ENCODE results near the gene MAST4. TPM values are rescaled to one million over a fixed set of nuclear protein-coding genes. Genes with fewer than 3 reads are reported as not detected.

Gene MAST4
- total RNA-seq, 1 donor: 12.7 TPM

DNA sequence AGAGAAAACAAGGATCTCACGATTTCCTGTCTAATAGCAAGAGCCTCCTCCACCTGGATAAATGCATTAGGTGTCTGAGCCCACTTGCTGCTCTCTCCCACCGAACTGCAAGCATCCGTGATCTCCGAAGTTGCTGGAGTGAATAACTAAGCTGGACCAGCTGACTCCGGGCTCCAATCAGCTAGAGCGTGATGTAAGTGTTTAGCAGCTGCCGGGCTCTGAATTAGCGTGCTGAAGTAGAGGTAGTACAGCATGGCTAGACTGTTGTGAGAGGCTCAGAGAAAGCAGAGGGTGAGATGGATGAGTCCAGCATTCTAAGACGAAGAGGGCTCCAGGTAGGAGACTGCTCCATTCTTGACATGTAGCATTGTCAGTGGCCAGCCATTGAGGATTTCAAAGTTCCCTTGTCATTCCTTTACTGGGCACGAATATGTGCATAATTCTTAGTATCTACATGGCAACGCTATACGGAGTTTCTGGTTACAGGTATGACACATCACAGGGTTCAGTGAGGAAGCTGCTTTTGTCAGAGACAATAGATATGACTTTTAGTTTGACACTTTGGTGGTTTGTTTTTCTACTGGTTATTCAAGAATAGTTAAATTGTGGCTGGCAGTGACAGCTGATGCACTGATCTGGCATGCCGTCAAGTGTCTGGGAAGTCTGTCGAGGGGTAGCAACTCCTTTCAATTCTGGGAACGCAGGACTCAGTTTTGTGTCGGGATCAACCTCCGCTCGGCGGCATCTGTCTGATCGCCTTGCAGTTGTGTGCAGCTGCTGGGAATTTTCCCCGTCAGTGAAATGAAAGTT is 232.6 kb downstream of the MAST4 start:
- Histone ChIP-seq H3K36me3 (ENCODE audit: insufficient read depth, low read length) (no peaks in the 10 kb centered on the region), H3K27me3 (ENCODE audit: insufficient read depth, low read length) (peaks cover 31% of the 10 kb centered on the region), H3K27ac (ENCODE audit: low read depth, low read length) (no peak overlapping the region), H4K20me1 (ENCODE audit: insufficient read depth, low read length) (no peaks in the 10 kb centered on the region), H2AFZ (ENCODE audit: low read length) (peak overlapping the region; percentile 94), H3K79me2 (ENCODE audit: insufficient read depth, low read length) (no peaks in the 10 kb centered on the region), H3K9me3 (ENCODE audit: low read depth, low read length) (no peaks in the 10 kb centered on the region), H3K4me1 (ENCODE audit: insufficient read depth, low read length) (peaks cover 12% of the 10 kb centered on the region), H3K4me2 (ENCODE audit: insufficient read depth, low read length) (peak overlapping the region; percentile 95), H3K4me3 (ENCODE audit: insufficient read depth, low read length) (peak overlapping the region; percentile 58)
- no peak for DNase-seq (ENCODE audit: insufficient read length, low spot score, missing footprints)
- TF ChIP-seq, protein P1, sequence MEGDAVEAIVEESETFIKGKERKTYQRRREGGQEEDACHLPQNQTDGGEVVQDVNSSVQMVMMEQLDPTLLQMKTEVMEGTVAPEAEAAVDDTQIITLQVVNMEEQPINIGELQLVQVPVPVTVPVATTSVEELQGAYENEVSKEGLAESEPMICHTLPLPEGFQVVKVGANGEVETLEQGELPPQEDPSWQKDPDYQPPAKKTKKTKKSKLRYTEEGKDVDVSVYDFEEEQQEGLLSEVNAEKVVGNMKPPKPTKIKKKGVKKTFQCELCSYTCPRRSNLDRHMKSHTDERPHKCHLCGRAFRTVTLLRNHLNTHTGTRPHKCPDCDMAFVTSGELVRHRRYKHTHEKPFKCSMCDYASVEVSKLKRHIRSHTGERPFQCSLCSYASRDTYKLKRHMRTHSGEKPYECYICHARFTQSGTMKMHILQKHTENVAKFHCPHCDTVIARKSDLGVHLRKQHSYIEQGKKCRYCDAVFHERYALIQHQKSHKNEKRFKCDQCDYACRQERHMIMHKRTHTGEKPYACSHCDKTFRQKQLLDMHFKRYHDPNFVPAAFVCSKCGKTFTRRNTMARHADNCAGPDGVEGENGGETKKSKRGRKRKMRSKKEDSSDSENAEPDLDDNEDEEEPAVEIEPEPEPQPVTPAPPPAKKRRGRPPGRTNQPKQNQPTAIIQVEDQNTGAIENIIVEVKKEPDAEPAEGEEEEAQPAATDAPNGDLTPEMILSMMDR (IDR thresholded peaks at IDR 0.05; ENCODE audit: extremely low read depth, low read depth, low read length): no peak

DNA sequence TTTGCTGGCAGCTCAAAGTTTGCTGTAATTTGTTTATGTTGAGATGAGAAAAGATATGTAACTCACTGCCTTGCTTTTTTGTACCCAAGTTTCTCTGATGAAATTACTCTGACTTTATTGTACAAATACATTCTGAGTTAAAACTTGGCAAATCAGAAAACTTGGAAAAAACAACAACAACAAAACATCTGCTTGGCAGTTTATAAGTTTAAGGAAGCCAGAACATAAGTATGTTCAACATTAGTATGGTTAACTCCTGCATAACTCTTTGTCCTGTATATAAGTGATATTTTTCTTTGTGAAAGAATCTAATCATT is 233.1 kb downstream of the MAST4 start:
- Histone ChIP-seq H3K79me2 (ENCODE audit: insufficient read depth, low read length) (no peaks in the 10 kb centered on the region), H2AFZ (ENCODE audit: low read length) (peak overlapping the region; percentile 94), H4K20me1 (ENCODE audit: insufficient read depth, low read length) (no peaks in the 10 kb centered on the region), H3K36me3 (ENCODE audit: insufficient read depth, low read length) (no peaks in the 10 kb centered on the region), H3K27ac (ENCODE audit: low read depth, low read length) (no peak overlapping the region), H3K27me3 (ENCODE audit: insufficient read depth, low read length) (peaks cover 31% of the 10 kb centered on the region), H3K9me3 (ENCODE audit: low read depth, low read length) (no peaks in the 10 kb centered on the region), H3K4me2 (ENCODE audit: insufficient read depth, low read length) (peak overlapping the region; percentile 95), H3K4me3 (ENCODE audit: insufficient read depth, low read length) (peak overlapping the region; percentile 58), H3K4me1 (ENCODE audit: insufficient read depth, low read length) (peaks cover 12% of the 10 kb centered on the region)
- TF ChIP-seq, protein P1 (IDR thresholded peaks at IDR 0.05; ENCODE audit: extremely low read depth, low read depth, low read length): no peak
- no peak for DNase-seq (ENCODE audit: insufficient read length, low spot score, missing footprints)

DNA sequence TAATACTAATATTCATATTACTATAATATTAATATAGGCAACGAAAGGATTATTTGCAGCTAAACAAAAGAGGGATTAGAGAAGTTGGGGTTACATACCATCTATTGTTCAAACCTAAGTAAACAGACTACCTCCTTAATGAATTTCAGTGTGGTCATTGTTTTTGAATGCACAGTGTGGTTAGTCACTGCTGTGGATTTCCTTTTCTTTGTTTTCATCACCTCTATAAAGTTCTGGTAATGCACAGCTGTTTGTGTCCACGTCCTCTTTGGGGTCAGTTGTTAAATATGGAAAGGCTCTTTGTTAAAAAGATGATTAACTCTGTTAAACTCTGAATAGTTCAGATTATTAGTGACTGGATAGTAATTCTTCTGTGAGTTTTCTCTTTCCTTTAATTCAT is 233.6 kb downstream of the MAST4 start:
- Histone ChIP-seq H3K79me2 (ENCODE audit: insufficient read depth, low read length) (no peaks in the 10 kb centered on the region), H2AFZ (ENCODE audit: low read length) (no peak overlapping the region), H3K4me1 (ENCODE audit: insufficient read depth, low read length) (peaks cover 12% of the 10 kb centered on the region), H3K9me3 (ENCODE audit: low read depth, low read length) (no peaks in the 10 kb centered on the region), H3K27me3 (ENCODE audit: insufficient read depth, low read length) (peaks cover 31% of the 10 kb centered on the region), H4K20me1 (ENCODE audit: insufficient read depth, low read length) (no peaks in the 10 kb centered on the region), H3K27ac (ENCODE audit: low read depth, low read length) (no peak overlapping the region), H3K36me3 (ENCODE audit: insufficient read depth, low read length) (no peaks in the 10 kb centered on the region), H3K4me2 (ENCODE audit: insufficient read depth, low read length) (no peak overlapping the region), H3K4me3 (ENCODE audit: insufficient read depth, low read length) (no peak overlapping the region)
- DNase-seq (ENCODE audit: insufficient read length, low spot score, missing footprints): no peak
- TF ChIP-seq, protein P1 (IDR thresholded peaks at IDR 0.05; ENCODE audit: extremely low read depth, low read depth, low read length): no peak

DNA sequence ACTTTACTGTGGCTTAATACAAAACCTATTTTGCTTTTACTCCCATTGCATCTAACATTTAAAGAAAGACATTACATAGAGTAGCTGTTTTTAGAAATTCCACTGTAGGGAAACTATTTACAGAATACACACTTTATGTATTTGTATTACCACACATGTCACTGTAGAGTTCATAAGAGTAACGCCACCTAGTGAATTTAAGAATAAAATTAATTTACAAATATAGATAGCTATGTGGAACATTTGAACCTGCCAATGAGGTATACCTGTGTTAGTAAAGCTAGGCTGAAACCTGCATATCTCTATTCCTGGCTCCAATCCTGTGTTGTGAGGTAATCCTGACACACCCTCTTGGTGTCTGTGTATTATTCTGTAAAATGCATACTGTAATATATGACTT is 234.4 kb downstream of the MAST4 start:
- Histone ChIP-seq H3K4me2 (ENCODE audit: insufficient read depth, low read length) (no peak overlapping the region), H4K20me1 (ENCODE audit: insufficient read depth, low read length) (no peaks in the 10 kb centered on the region), H2AFZ (ENCODE audit: low read length) (no peak overlapping the region), H3K4me1 (ENCODE audit: insufficient read depth, low read length) (peaks cover 12% of the 10 kb centered on the region), H3K27me3 (ENCODE audit: insufficient read depth, low read length) (peaks cover 31% of the 10 kb centered on the region), H3K27ac (ENCODE audit: low read depth, low read length) (no peak overlapping the region), H3K79me2 (ENCODE audit: insufficient read depth, low read length) (no peaks in the 10 kb centered on the region), H3K4me3 (ENCODE audit: insufficient read depth, low read length) (no peak overlapping the region), H3K9me3 (ENCODE audit: low read depth, low read length) (no peaks in the 10 kb centered on the region), H3K36me3 (ENCODE audit: insufficient read depth, low read length) (no peaks in the 10 kb centered on the region)
- TF ChIP-seq, protein P1 (IDR thresholded peaks at IDR 0.05; ENCODE audit: extremely low read depth, low read depth, low read length): peak; percentile 14
- no peak for DNase-seq (ENCODE audit: insufficient read length, low spot score, missing footprints)
